ENCODE measurements around the gene SLC29A2.

The SLC29A2 gene, protein sequence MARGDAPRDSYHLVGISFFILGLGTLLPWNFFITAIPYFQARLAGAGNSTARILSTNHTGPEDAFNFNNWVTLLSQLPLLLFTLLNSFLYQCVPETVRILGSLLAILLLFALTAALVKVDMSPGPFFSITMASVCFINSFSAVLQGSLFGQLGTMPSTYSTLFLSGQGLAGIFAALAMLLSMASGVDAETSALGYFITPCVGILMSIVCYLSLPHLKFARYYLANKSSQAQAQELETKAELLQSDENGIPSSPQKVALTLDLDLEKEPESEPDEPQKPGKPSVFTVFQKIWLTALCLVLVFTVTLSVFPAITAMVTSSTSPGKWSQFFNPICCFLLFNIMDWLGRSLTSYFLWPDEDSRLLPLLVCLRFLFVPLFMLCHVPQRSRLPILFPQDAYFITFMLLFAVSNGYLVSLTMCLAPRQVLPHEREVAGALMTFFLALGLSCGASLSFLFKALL

DNA sequence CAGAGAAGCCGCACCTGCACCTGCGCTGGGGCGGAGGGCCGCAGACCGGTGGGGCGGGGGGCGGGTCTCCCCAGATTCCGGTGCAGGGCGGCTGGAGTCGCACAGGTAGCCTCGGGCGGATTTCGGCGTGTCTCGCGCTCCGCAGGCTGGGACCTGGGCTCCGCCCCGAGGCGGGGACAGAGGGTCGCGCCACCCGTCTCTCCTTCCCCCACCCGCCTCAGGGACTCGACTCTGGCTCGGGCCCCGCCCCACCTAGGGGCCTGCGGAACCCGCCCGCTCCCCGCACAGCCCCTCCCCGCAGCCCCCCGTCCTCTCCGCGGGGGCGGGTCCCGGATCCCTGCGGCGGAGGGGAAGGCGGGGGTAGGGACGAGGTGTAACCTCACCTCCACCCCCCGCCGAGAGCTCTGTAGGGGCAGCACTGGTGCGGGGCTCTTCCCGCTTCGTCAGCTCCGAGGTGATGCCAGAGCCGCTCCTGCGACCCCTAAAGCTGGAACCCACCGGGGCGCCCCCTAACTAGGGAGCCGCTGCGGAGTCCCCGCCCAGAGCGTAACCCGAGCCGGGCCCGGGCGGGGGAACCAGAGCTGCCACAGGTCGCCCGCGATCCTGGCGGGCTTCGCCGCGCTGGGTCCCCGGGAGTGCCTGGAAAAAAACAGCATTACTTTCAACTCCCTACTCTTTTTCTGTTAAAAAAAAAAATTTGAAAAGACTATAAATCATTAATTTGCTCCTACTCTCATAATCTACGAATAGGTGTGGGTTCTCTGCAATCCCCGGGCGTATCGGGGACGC is at the start of gene SLC29A2:
Gene SLC29A2, minus strand, starts transcription at position 134 of the 789 bp plus-strand sequence. CDS start 169 bp downstream, outside the sequence.
- DNase-seq, result peak; percentile 60

DNA sequence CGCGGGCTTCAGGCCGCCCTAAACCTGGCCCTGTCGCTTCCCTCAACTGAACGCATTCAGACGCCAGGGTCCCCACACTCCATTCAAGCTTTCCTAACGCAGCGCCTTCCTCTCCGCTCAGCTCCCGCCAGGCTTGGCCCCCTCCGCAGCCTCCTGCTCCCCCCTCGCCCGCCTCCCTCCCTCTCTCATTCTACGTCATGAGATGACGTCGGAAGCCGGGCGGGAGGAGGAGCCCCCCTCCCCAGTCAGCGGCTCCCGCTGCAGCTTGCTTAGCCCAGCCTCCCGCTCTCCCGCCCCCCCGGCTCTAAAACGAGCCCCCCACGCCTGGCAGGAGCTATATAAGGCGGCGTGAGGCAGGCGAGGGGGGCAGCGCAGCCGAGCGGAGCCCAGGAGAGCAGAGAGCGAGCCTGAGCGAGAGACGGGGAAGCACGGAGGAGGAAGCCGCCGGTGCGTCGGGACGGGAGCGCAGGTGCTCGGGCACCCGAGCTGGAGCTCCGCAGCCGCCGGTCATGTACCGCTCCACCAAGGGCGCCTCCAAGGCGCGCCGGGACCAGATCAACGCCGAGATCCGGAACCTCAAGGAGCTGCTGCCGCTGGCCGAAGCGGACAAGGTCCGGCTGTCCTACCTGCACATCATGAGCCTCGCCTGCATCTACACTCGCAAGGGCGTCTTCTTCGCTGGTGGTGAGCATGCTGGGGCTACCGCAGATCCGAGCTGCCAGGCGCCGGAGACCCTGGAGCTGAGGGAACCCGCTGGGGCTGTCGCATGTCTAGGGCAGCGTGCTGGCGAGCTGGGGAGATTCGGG is 49.3 kb upstream of the SLC29A2 start, which contains the start of gene NPAS4:
Gene NPAS4, plus strand, starts transcription at position 365 of the 806 bp plus-strand sequence. Its CDS starts 145 bp downstream, at position 510.
- no peak for DNase-seq

DNA sequence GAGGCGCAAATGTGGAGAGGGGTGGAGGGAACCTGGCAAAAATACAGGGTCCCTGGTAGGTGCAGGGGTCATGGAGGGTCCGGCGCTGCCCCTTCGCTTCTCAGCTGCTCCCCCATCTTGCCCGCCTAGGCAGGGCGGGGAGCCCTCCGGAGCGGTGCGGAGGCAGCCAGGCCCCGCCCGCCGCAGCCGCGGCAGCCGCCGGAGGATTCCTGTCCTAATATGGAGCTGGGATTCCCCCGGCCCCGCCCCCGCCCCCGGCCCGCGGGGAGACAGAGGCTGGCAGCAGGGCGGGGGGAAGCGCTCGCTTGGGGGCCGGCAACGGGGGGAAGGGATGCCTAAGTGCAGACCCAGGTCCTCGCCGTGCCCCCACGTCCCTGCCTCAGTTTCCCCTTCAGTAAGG is 48.3 kb upstream of the SLC29A2 start:
- no peak for DNase-seq

DNA sequence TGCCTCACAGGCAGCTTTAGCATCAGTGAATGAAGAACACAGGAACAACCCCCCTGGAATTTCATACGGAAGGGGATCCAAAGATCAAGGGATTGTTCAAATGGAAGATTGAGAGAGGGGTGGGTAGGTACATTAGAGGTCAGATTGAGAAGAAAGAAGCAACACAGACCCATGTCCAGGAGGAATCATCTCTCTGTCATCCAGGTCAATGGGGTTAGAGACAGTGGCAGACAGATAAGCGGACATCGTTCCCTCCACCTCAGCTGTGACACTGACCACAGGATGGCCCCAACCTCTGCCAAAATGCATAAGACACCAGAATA is 47.4 kb upstream of the SLC29A2 start:
- DNase-seq, result no peak

DNA sequence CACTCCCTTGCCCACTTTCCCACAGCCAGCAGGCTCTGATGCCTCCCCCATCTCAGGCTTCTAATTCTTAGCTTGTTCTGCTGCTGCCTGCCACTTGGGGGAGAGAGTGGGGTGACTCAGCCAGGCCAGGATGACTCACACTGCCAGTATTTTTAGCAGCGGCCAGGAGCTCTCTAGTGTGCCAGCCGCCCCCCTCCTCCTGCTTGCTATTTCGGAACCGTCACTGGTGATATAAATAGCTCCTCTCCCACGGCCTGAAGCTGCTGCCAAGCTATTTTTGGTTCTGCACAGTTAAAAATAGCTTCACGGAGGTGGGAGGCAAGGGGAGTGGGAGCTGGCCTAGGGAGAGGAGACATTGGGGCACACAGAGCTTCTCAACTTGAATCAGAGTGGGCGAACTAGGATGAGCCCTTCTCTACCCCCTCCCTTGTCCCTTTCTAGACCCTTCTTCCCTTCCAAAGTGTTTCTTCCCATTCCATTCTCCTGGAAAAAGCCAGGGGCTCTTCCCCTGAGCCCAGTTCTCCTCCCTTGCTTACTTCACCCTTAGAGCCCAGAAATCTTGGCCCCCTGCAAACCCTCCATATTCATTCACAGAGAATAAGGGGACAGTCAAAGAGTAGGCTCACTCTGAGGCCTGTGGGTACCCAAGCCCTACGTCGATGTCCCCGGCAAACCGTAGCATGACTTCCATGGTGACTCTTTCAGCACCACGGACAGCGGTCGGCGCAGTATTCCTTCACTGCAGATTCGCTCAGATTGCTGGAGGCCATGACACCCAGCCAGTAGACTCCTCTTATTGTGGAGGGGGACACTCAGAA is 46.8 kb upstream of the SLC29A2 start:
- DNase-seq, result no peak

DNA sequence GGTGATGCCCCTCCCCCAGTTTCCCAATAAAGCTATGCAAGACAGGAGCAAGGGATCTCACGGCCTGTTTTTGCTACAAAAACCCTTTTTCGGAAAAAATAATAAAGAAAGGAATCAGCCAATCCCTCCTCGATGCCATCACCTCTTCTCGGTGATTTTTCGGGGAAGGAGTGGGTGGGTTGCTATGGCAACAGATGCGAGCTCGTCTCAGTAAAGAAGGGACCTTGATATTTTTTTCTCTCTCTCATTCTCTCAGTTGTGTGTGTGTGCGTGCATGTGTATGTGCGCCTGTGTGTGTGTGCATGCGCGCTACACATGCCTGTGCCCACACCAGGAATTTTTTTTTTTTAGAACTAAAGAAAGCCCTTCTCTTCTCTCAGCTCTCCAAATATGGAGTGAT is 45.4 kb upstream of the SLC29A2 start:
- DNase-seq, result no peak

DNA sequence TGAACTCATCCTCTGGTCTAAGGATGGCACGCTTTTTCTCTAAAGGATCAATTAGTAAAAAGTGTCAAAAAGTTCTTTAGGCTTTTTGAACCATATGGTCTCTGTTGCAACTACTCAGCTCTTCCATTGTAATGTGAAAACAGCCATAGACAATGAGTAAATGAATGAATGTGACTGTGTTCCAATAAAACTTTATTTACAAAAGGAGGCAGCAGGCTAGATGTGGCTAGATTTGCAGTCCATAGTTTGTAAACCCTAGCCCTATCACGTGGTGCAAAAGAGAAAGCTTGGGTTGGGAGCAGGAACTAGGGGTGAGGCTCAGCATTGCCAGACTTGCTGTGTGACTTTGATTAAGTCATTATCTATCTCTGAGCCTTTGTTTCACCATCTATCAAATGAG is 43.9 kb upstream of the SLC29A2 start:
- no peak for DNase-seq

DNA sequence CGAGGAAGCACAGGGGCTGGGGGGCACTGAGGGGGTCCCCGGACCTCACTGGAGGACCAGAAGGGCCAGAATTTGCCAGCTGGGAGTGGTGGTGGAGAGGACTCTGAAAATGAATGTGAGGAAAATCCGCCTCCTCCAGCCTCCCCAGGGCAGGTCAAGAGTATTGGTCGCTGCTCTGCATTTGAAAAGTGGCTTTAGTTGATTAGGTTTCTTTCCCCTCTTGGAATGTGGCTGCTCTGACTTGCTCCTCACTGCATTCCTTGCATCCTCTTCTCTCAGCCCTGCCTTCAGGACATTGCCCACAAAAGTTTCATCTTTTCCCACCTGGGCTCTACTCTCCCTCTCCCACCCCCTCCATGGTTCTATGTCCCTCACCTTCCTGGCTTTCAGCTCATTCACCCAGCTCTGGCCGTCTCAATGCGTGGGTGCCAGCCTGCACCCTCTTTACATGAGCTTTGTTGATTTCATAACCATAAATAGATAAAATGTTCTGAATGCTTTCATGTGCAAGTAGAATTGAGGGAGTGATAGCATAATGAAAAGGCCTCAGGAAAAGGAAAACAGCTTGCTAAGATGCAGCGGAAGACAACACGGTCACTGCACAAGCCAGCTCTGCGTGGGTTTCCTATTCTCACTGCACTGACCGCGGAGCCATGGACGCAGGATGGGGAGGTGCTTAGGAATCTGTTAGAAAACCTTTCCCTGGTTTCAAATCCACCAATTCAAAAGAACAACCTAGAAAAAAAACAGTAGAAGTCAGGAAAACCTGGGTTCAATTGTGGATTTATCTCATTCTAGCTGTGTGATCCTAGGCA is 42.8 kb upstream of the SLC29A2 start:
- DNase-seq, result no peak

DNA sequence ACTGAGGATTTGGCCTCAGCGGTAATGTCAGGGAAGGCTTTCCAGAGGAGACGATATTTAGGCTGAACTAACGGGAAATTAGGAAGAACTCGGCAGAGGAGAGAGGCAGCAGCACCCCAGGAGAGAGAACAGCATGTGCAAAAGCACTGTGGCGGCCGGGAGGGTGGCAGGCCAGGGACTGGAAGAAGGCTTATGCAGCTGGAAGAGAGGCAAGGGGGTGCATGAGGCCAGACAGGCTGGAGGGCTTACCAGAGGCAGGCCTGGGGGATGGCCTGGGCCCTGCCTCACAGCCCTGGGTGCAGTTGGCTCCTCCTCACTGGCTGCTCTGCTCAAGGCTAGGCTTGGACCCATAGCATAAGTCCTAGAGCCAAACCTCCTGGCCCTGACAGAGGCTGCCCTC is 41.6 kb upstream of the SLC29A2 start:
- DNase-seq, result no peak

DNA sequence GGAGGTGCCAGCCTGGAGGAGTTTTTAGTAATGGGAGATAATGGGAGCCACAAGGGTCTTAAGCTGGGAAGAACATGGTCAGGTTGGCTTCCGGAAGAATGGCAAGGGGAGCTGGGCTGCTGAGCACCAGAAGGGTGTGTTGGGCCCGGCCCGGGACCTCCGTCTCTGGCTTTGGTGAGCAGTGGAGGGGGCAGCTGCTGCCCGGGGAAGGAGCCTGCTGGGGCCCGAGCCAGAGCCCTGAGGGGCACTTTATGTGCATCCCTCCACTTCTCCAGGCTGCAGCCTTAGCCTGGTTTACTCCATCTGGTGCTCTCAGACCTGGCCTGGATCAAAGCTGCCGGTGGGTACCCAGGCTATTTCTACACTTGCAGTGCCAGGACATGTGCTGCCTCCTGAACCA is 40.5 kb upstream of the SLC29A2 start:
- DNase-seq, result no peak

DNA sequence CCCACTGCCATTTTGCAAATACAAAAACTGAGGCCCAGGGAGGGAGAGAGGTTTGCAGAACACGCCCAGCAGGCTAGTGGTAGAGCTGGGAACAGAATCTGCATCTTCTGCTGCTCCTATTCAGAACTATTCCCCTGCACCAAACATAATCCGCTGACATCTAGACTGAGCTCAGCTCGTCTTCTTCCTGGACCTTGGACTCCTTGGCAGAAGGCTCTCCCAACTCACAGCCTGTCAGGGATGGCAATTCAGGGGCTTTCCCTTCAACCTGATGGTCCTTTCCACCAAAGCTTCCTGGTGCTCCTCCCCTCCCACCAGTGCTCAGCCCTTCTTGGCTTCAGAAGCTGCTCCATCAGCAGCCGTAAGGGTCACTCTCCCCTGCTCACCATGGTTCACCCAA is 39.8 kb upstream of the SLC29A2 start:
- DNase-seq, result no peak

DNA sequence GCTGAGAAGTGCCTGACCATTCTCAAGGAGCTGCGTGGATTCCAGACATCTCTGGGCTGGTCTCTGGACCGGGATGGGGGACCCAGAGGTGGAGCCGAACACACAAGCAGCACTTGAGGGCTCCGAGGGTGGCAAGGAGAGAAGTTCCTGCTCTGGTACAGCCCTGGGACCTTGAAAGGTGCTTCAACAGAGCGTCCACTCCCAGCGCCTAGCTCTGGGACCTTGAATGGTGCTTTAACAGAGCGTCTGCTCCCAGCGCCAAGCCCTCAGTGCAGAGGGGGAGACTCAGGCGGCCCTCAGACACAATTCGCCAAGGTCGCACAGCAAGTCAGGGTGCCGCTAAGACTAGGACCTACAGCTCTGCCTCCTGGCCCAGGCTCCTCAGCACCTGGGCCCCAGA is 38.6 kb upstream of the SLC29A2 start:
- DNase-seq, result no peak

DNA sequence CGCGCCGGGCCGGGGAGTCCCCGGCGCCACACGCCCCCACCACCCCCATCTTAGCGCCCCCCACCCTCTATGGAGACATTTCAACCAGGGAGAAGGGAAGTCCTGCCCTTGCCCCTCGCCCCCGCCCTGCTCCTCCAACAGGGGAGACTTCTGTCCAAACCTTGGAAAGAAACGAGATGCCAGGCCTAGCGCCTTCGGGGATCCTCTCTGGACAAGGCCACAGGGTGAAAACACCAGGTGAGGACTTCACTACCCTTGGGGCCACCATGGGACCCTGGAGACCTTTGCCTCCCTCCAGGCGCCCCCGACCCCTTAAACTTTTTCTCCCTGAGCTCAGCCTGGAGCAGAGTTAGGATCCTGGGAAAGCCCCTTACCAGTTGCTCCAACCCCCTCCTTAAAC is 37.7 kb upstream of the SLC29A2 start:
- DNase-seq, result no peak

DNA sequence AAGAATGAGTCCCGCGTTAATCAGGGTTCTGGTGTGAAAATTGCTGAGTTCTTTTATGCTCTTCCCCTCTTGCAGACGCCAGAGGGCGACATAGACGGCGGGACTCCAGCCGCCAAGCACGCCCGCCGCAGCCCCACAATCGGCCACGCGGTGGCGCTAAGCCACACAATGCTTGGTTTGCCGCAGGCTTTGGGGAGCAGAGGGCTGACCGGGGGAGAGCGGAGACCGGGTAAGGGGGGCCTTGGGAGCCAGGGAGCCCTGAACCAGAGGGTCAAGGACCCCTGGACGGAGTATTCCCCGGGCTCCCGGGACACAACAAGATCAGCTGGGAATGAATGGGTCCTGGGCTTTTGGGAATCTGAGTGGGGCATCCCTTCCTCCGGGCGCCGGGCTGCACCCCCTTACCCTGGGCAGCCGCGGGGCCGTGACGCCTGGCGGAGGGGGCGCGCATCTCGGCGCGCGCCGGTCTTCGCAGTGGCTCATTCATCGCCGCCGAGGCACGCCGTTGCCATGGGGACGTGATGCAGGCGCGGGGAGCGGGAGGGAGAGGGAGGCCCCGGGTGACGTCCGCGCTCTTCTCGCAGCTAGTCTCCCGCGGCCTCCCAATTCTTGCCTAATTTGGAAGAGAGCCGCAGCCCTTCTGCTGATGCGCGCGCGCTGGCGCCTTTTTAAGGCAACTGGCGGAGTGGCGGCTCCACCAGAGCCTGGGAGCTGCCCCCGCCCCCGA is 37.1 kb upstream of the SLC29A2 start:
- peak; percentile 31 for DNase-seq

DNA sequence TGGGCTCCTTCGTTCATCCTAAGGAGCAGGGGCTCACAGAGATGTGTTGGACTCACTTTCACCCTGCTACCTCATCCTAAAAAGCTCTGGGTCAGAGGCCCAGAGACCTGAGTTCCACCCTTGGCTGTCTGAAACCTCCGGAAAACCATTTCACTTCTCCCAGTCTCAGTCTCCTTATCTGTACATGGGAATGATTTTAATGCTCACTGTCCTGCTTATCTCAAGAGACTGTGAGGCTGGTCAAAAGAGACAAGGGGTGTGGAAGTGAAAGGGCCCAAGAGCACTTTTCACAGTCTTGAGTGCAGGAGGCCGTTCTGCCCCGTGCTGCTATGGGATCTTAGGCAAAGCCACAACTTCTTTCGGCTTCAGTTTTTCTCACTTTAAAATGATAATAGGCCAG is 36.1 kb upstream of the SLC29A2 start:
- no peak for DNase-seq

DNA sequence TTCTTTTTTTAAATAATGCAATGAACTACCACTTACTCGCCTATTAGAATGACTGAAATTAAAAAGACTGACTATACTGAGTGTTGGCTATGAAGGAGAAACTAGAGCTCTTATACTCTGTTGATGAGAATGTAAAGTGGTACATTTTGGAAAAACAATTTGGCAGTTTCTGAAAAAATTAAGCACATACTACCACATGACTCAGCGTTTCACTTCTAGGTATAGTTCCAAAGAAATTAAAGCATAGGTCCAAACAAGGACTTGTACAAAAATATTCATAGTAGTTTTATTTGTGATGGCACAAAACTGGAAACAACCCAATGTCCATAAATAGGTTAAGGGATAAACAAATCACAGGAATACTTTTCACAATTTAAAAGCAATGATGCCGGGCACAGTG is 22.4 kb upstream of the SLC29A2 start:
- no peak for DNase-seq

DNA sequence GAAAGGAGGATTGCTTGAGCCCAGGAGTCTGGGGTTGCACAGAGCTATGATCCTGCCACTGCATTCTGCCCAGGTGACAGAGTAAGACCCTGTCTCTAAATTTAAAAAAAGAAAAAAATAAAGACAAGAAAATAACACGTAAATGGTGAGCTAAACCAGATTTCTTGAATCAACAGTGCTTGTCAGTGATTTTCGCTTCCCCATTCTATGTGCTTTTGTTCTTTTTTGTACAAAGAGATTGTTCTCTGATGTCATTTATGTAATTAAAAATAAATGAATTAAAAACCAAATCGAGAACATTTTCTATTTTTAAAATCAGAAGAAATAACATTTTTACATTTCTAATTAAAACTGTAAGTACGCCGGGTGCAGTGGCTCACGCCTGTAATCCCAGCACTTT is 19.8 kb upstream of the SLC29A2 start:
- DNase-seq, result no peak

DNA sequence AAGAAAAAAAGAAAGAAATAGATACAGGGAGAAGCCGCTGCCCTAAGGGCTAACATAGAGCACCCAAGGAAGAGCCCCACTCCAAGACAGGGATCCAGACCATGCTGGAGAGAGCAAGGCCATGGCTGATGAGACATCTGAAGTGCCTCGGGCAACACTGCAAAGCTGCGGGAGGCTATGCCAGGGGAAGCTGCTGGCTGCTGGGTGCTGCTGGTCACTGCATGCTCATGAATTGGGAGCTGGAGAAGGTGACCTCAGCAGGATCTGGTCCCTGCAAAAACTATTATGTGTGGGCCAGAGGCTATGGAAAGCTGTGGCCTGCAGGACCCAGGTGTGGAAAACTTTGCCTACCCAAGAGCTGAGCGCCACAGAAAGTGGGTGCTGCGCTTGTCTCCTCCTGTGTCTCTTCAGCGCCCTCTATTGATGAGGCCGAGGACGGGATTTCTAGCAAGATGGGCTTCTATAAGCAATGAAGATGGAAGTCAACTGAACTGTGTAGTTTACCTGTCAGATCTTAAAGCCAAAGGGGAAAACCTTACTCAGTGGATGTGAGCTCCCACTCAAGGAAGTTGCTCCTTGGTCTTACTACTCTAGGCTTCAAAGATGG is 17.3 kb upstream of the SLC29A2 start:
- peak; percentile 25 for DNase-seq

DNA sequence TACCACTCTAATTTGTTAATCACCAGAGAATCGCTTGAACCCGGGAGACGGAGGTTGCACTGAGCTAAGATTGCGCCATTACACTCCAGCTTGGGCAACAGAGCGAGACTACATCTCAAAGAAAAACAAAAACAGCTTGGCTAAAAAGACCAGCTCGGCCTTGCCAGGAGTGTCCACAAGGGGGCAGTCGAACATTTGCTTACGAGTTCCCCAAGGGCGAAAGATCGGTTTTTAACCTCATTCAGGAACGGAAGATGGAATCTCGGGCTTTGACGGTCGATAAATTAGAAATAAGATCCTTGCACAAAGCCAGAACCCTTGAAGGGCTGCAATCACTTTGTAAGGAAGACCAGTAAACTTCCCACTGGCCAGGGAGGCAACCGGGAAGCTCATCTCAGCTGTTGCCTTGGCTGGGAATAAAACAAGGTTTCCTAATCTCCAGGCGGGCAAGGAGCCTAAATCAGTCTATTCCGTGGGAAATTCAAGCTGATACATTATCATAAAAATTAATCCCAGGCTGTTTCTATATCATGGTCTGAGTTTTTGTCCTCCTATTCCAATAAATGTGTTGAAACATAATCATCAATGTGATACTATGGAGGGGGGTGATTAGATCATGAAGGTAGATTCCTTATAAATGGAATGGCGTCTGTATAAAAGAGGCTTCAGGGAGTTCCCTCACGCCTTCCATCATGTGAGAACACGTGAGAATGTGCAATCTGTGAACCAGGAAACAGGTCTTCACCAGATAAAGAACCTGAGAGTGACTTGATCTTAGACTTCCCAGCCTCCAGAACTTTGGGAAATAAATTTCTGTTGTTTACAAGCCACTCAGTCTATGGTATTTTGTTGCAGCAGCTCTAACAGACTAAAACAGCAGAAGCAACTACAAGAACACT is 14.9 kb upstream of the SLC29A2 start:
- DNase-seq, result peak; percentile 72

All from NCI-H2029 treated with DMSO at 0.1 percent for 48 hours (cell line).